ENCODE results near the gene CHAT.

Gene CHAT

DNA sequence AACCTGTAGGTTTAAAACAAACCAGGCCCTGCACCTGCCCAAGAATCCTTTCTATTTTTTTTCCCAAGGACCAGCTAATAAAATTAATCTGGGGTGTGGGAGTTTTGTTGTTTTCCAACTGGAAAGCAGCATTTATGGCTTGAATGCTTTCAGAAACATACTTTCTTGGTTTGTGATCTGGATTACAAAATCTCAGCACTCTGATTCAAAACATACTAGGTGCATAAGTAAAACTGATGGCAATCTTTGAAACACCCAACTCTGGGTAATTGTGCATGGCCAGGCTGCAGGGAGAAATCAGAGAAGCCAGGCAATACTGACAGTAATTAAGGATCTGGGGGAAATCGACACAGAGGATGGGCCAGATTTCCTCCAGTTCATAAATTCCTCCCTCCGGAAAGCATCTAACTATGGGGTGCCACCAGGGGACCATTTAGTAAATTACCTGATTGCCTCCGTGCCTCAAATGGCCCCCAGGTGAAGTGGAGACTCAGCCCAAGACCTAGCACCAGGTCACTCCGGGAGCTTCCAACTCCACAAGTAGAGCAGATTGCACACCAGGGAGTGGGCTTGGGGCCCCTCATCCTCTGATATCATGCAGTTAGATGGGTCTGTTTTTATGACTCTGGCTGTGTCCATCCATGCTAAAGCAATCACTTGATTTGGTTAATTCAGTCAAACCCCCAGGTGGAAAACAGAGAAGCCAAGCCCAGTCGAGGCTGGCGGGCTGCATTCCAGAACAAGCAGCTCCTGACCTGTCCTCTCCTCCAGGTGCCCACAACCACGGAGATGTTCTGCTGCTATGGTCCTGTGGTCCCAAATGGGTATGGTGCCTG, 50.4 kb downstream of the CHAT start:
- TF ChIP-seq, protein P1, sequence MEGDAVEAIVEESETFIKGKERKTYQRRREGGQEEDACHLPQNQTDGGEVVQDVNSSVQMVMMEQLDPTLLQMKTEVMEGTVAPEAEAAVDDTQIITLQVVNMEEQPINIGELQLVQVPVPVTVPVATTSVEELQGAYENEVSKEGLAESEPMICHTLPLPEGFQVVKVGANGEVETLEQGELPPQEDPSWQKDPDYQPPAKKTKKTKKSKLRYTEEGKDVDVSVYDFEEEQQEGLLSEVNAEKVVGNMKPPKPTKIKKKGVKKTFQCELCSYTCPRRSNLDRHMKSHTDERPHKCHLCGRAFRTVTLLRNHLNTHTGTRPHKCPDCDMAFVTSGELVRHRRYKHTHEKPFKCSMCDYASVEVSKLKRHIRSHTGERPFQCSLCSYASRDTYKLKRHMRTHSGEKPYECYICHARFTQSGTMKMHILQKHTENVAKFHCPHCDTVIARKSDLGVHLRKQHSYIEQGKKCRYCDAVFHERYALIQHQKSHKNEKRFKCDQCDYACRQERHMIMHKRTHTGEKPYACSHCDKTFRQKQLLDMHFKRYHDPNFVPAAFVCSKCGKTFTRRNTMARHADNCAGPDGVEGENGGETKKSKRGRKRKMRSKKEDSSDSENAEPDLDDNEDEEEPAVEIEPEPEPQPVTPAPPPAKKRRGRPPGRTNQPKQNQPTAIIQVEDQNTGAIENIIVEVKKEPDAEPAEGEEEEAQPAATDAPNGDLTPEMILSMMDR (IDR thresholded peaks at IDR 0.05; ENCODE audit: low read depth, low read length), result no peak

DNA sequence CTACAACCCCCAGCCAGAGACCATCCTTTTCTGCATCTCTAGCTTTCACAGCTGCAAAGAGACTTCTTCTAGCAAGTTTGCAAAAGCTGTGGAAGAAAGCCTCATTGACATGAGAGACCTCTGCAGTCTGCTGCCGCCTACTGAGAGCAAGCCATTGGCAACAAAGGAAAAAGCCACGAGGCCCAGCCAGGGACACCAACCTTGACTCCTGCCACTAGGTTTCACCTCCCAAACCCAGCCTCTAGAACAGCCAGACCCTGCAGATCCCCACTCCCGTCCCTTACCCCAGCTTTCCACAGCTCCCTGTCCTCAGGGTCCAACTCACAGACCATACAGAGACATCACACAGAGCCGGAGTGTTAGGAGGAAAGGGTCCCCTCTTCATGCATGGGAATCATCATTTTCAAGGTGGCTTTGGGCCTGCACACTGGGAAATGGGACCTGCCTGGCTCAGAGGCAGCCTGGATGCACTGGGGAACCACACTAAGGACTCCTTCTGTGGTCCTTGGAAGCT, 51.1 kb downstream of the CHAT start:
- Histone ChIP-seq H3K36me3 (no peaks in the 10 kb centered on the region), H3K27me3 (no peaks in the 10 kb centered on the region), H3K4me1 (peaks cover 24% of the 10 kb centered on the region), H3K9me3 (no peaks in the 10 kb centered on the region), H3K4me3 (ENCODE audit: low read depth, low read length) (no peak overlapping the region)
- DNase-seq, result no peak
- TF ChIP-seq, protein P1 (IDR thresholded peaks at IDR 0.05; ENCODE audit: low read depth, low read length), result no peak

More for the DNA sequence above, 50.4 kb downstream of the CHAT start:
- peak; percentile 53 for DNase-seq
- H3K4me3 ChIP-seq (ENCODE audit: low read depth, low read length), result no peak overlapping the region
- no peaks in the 10 kb centered on the region for H3K27me3 ChIP-seq
- H3K9me3 ChIP-seq, result no peaks in the 10 kb centered on the region
- no peaks in the 10 kb centered on the region for H3K36me3 ChIP-seq
- H3K4me1 ChIP-seq, result peaks cover 24% of the 10 kb centered on the region

DNA sequence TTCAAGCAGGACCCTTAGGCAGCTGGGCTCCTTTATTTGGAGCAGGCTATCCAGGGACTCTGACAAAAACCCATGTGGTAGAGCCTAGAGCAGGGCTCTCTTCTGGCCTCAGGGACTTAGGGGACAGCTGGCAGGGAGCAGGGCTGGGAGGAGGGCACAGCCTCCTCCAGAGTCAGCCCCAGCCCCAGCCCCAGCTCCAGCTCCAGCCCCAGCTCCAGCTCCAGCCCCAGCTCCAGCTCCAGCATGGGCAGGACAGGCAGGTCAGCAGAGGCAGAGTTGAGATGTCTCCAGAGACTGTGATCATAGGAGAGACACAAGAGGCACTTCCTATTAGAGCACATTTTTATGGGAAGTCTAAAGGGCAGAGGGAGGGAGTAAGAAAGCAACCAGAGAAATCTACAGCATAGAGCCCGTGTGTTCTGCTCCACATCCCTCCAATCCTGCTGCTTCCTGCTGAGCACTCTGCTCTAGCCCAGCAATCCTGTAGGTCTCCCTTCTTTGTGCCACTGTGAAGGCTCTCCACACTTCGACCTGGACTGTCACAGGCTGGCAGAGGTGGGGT, 52.3 kb downstream of the CHAT start:
- TF ChIP-seq, protein P1 (IDR thresholded peaks at IDR 0.05; ENCODE audit: low read depth, low read length), result no peak

DNA sequence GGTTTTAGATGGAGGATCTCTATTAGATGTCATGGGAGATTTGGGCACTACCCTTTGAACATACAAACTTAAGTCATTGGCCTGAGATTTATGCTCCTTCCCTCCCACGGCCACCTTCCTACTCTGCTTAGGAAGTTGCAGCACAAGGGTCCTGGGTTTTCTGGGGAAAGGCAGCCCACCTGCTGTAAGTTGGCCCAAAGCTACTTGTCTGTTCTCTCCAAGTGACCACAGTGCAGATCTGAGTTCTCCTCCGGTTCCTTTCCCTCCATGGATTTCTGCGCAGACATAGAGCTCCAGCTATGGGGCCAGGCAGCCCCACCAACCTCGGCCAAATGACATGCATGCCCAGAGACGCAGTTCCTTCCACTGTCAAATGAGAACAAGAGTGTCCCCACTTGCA, 52.8 kb downstream of the CHAT start:
- DNase-seq, result no peak
- peaks cover 24% of the 10 kb centered on the region for H3K4me1 ChIP-seq
- TF ChIP-seq, protein P1 (IDR thresholded peaks at IDR 0.05; ENCODE audit: low read depth, low read length), result no peak
- H3K4me3 ChIP-seq (ENCODE audit: low read depth, low read length), result no peak overlapping the region
- no peaks in the 10 kb centered on the region for H3K27me3 ChIP-seq
- no peaks in the 10 kb centered on the region for H3K36me3 ChIP-seq
- H3K9me3 ChIP-seq, result no peaks in the 10 kb centered on the region

More for the DNA sequence above, 52.3 kb downstream of the CHAT start:
- H3K9me3 ChIP-seq, result no peaks in the 10 kb centered on the region
- peaks cover 24% of the 10 kb centered on the region for H3K4me1 ChIP-seq
- no peak for DNase-seq
- no peaks in the 10 kb centered on the region for H3K36me3 ChIP-seq
- H3K4me3 ChIP-seq (ENCODE audit: low read depth, low read length), result no peak overlapping the region
- H3K27me3 ChIP-seq, result no peaks in the 10 kb centered on the region

DNA sequence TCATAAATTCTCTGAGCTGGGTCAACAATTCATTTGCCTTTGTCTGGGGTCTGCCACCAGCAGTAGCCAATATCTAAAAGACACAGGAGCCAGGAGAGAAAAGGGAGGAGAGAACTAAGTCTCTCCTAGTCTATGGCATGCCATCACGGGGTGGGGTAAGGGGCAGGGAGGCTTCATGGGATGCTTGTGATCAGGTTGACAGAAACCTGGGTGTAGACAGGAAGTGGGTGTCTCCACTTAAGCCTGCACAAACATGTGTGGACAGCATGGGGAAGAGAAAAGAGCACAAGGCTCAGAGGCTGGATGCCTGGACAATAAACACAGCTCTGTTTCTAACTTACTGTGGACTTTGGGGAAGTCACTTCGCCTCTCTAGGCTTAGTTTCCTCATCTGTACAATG, 54.2 kb downstream of the CHAT start:
- Histone ChIP-seq H3K9me3 (no peaks in the 10 kb centered on the region), H3K36me3 (no peaks in the 10 kb centered on the region), H3K27me3 (no peaks in the 10 kb centered on the region), H3K4me3 (ENCODE audit: low read depth, low read length) (no peak overlapping the region), H3K4me1 (peaks cover 24% of the 10 kb centered on the region)
- TF ChIP-seq, protein P1 (IDR thresholded peaks at IDR 0.05; ENCODE audit: low read depth, low read length), result no peak
- DNase-seq, result no peak

DNA sequence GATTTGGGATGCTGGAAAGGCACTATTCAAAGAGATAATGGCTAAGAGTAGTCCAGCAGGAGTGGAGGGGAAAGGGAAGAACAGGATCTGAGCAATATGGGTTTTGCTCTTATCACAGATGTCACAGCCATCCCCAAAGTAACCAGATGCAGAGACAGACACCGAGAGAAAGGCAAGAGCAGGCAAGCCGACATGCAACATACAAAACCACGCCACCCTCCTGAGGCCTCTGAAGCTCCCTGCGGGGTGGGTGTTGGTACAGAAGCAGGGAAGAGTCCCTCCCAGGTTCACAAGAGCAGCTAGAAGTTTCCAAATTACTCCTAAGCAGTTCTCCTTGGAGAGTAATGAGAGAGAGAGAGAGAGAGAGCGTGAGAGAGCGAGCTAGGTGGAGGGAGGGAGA, 54.8 kb downstream of the CHAT start:
- H3K4me1 ChIP-seq, result peaks cover 20% of the 10 kb centered on the region
- no peaks in the 10 kb centered on the region for H3K36me3 ChIP-seq
- no peaks in the 10 kb centered on the region for H3K9me3 ChIP-seq
- no peak for DNase-seq
- H3K27me3 ChIP-seq, result no peaks in the 10 kb centered on the region
- no peak overlapping the region for H3K4me3 ChIP-seq (ENCODE audit: low read depth, low read length)
- TF ChIP-seq, protein P1 (IDR thresholded peaks at IDR 0.05; ENCODE audit: low read depth, low read length), result no peak
